CD14-positive monocyte (primary cell): ENCODE results near the gene CACNA2D1. TPM values are rescaled to one million over a fixed set of nuclear protein-coding genes. Genes with fewer than 3 reads are reported as not detected.

Experiments used
- DNase-seq, 3 donors: peaks; one replicate each; pipeline ENCODE4 v3.0.0-alpha.2; 2011 to 2022
- H2AFZ ChIP-seq: 2 replicates; pipeline ENCODE4 v1.6.0; 2012; ENCODE audit warnings: mild to moderate bottlenecking, low read depth, low read length, inconsistent platforms; ENCODE audit not compliant: insufficient read depth, poor library complexity, severe bottlenecking
- H3K27ac ChIP-seq, 2 donors: 1 replicate in 1 of 2; 2 replicates in 1 of 2; pipeline ENCODE4 v1.5.1; 2012 to 2013; ENCODE audit warnings: low read length in 2 of 2, control low read depth in 1 of 2, inconsistent platforms in 1 of 2, low read depth in 1 of 2, mild to moderate bottlenecking in 1 of 2
- H3K27me3 ChIP-seq, 2 donors: one replicate each; pipeline versions ENCODE4 v1.6.0 to v1.6.1; 2011 to 2013; ENCODE audit warnings: low read length in 2 of 2; ENCODE audit not compliant: control insufficient read depth in 2 of 2, insufficient read depth in 2 of 2
- H3K36me3 ChIP-seq, 2 donors: replicated peaks in 1 of 2; 1 replicate in 1 of 2; 2 replicates in 1 of 2; pipeline versions ENCODE4 v1.5.1 to v1.6.1; 2012 to 2013; ENCODE audit warnings: low read length in 2 of 2, control low read depth in 1 of 2, inconsistent platforms in 1 of 2, mild to moderate bottlenecking in 1 of 2; ENCODE audit not compliant: insufficient read depth in 2 of 2, control insufficient read depth in 1 of 2
- H3K4me1 ChIP-seq, 2 donors: 1 replicate in 1 of 2; 2 replicates in 1 of 2; pipeline versions ENCODE4 v1.5.1 to v1.6.1; 2012 to 2013; ENCODE audit warnings: low read length in 2 of 2, control low read depth in 1 of 2, inconsistent platforms in 1 of 2, mild to moderate bottlenecking in 1 of 2, moderate library complexity in 1 of 2; ENCODE audit not compliant: insufficient read depth in 2 of 2, control insufficient read depth in 1 of 2
- H3K4me2 ChIP-seq: replicated peaks from 2 replicates; pipeline ENCODE3; 2012; ENCODE audit warnings: low read length, moderate library complexity, mild to moderate bottlenecking; ENCODE audit not compliant: poor library complexity, severe bottlenecking; ENCODE audit errors: extremely low read depth
- H3K4me3 ChIP-seq, 3 experiments: fragments of 200-600 bp in 1 of 3; sonication (generic) in 1 of 3; replicated peaks in 1 of 3; 1 replicate in 2 of 3; 2 replicates in 1 of 3; pipeline ENCODE4 v1.5.1; 2011 to 2013; ENCODE audit warnings: low read length in 3 of 3, mild to moderate bottlenecking in 3 of 3, control low read depth in 2 of 3, low read depth in 2 of 3, inconsistent platforms in 1 of 3, moderate library complexity in 1 of 3
- H3K79me2 ChIP-seq: 2 replicates; pipeline ENCODE4 v1.6.0; 2012; ENCODE audit warnings: mild to moderate bottlenecking, control low read depth, inconsistent platforms, low read length, moderate library complexity; ENCODE audit not compliant: insufficient read depth
- H3K9ac ChIP-seq: 2 replicates; pipeline ENCODE4 v1.6.0; 2017; ENCODE audit warnings: low read length, mild to moderate bottlenecking; ENCODE audit not compliant: insufficient read depth, poor library complexity, severe bottlenecking
- H3K9me3 ChIP-seq, 2 donors: replicated peaks in 1 of 2; 1 replicate in 1 of 2; 2 replicates in 1 of 2; pipeline versions ENCODE4 v1.5.1 to v1.6.1; 2012 to 2013; ENCODE audit warnings: low read length in 2 of 2, control low read depth in 1 of 2; ENCODE audit not compliant: control insufficient read depth in 1 of 2, insufficient read depth in 1 of 2
- H4K20me1 ChIP-seq: 2 replicates; pipeline ENCODE4 v1.6.0; 2012; ENCODE audit warnings: mild to moderate bottlenecking, low read length, control low read depth, moderate library complexity; ENCODE audit not compliant: insufficient read depth
- H3K27ac Mint-ChIP-seq, 7 donors: one replicate each; pipeline ENCODE4 v1.8.0; 2020; ENCODE audit warnings: mild to moderate bottlenecking in 7 of 7, mixed read lengths in 7 of 7, moderate library complexity in 6 of 7, inconsistent platforms in 2 of 7
- H3K27me3 Mint-ChIP-seq, 3 donors: one replicate each; pipeline ENCODE4 v1.8.0; 2021 to 2022; ENCODE audit warnings: low read depth in 3 of 3, mild to moderate bottlenecking in 3 of 3, mixed read lengths in 3 of 3, moderate library complexity in 3 of 3, inconsistent platforms in 1 of 3
- H3K36me3 Mint-ChIP-seq, 2 donors: one replicate each; pipeline ENCODE4 v1.8.0; 2020; ENCODE audit warnings: mixed read lengths in 2 of 2, inconsistent platforms in 1 of 2, mild to moderate bottlenecking in 1 of 2
- H3K4me1 Mint-ChIP-seq: one replicate; pipeline ENCODE4 v1.8.0; 2020; ENCODE audit warnings: mild to moderate bottlenecking, mixed read lengths
- H3K4me3 Mint-ChIP-seq, 2 donors: one replicate each; pipeline ENCODE4 v1.8.0; 2020; ENCODE audit warnings: mild to moderate bottlenecking in 2 of 2, mixed read lengths in 2 of 2, moderate library complexity in 1 of 2
- H3K9me3 Mint-ChIP-seq, 7 donors: one replicate each; pipeline ENCODE4 v1.8.0; 2020 to 2022; ENCODE audit warnings: mixed read lengths in 7 of 7, mild to moderate bottlenecking in 6 of 7, moderate library complexity in 6 of 7, inconsistent platforms in 2 of 7
- WGBS: methylation state at CpG from one replicate; pipeline ENCODE4 v1.1.5; 2013; ENCODE audit warnings: missing lambda C conversion rate; ENCODE audit not compliant: insufficient coverage; 5-methylcytosine and 5-hydroxymethylcytosine counted together
- intact Hi-C, 2 donors: fragments of 100-400 bp; cut with micrococcal nuclease; formaldehyde crosslinking; loops; one replicate each; pipeline versions ENCODE4 v1.15.0 to v1.15.1; 2023
- polyA plus RNA-seq, 3 donors: library from polyadenylated mRNA; depleted of rRNA in 1 of 3; unstranded in 2 of 3; stranded (reverse) in 1 of 3; fragments of 300-500 nt in 2 of 3; fragments of >200 nt in 1 of 3; fragmentation: Illumina TruSeq in 2 of 3; gene quantifications; 1 replicate in 2 of 3; 2 replicates in 1 of 3; pipeline ENCODE4 v1.2.3, GENCODE V29; 2012 to 2021
- TF ChIP-seq, protein P1 (sequence below): fragments of 200-600 bp; IDR thresholded peaks from one replicate; pipeline ENCODE4 v1.8.0; 2022; ENCODE audit warnings: antibody characterized with exemption, mild to moderate bottlenecking

Gene CACNA2D1
- polyA plus RNA-seq, 3 donors: 0.02 TPM; not detected in 2

- H3K4me3 Mint-ChIP-seq: no peak overlapping the region
- H3K36me3 ChIP-seq: no peaks in the 10 kb centered on the region
- 100% methylated on average over 1 of the region's 2 CpGs for WGBS
- no peak overlapping the region for H3K9ac ChIP-seq
- H3K9me3 Mint-ChIP-seq: peaks cover 0 to 2% (median 0%) of the 10 kb centered on the region in 7 donors
- TF ChIP-seq, protein P1, sequence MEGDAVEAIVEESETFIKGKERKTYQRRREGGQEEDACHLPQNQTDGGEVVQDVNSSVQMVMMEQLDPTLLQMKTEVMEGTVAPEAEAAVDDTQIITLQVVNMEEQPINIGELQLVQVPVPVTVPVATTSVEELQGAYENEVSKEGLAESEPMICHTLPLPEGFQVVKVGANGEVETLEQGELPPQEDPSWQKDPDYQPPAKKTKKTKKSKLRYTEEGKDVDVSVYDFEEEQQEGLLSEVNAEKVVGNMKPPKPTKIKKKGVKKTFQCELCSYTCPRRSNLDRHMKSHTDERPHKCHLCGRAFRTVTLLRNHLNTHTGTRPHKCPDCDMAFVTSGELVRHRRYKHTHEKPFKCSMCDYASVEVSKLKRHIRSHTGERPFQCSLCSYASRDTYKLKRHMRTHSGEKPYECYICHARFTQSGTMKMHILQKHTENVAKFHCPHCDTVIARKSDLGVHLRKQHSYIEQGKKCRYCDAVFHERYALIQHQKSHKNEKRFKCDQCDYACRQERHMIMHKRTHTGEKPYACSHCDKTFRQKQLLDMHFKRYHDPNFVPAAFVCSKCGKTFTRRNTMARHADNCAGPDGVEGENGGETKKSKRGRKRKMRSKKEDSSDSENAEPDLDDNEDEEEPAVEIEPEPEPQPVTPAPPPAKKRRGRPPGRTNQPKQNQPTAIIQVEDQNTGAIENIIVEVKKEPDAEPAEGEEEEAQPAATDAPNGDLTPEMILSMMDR: no peak
- no peak overlapping the region for H3K4me3 ChIP-seq
- H3K79me2 ChIP-seq: no peaks in the 10 kb centered on the region
- no peaks in the 10 kb centered on the region for H3K4me1 ChIP-seq
- intact Hi-C loops: no loop called here
- no peak overlapping the region for H2AFZ ChIP-seq
- H3K27ac Mint-ChIP-seq: no peak overlapping the region
- no peaks in the 10 kb centered on the region for H3K36me3 Mint-ChIP-seq
- H4K20me1 ChIP-seq: no peaks in the 10 kb centered on the region
- no peak overlapping the region for H3K4me2 ChIP-seq
- H3K27me3 Mint-ChIP-seq: no peaks in the 10 kb centered on the region
- H3K9me3 ChIP-seq: no peaks in the 10 kb centered on the region
- H3K27me3 ChIP-seq: no peaks in the 10 kb centered on the region
- peaks cover 3% of the 10 kb centered on the region for H3K4me1 Mint-ChIP-seq
- H3K27ac ChIP-seq: no peak overlapping the region
- DNase-seq: no peak
Observed at GRCh38 chr7:81973117-81973516, 470.5 kb downstream of the CACNA2D1 start.

DNA sequence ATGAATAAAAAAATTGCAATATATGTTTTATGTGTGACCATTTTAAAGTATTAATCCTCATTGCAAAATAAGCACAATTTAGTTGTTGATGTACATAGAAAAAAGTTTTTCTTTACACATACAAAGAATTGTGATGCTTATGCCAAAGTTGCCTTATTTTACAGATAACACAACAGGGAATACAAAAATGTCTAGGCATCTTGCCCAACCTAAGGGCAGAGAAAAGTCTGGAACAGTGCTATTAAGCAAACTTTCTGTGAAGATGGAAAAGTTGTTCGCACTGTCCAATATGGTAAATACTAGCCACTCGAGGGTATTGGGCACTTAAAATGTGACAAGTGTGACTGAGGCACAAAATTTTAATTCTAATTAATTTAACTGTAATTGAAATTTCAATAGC, 483.6 kb downstream of the CACNA2D1 start:
- intact Hi-C loops: loop anchor here in 1 of 2 donors (10.0 kb wide), 1 partner anchor 455 kb away; no protein-coding TSS in a partner anchor
- Mint-ChIP-seq H3K4me3 (no peak overlapping the region), H3K4me1 (peaks cover 11% of the 10 kb centered on the region)

More for the DNA sequence above, 483.6 kb downstream of the CACNA2D1 start:
- no peaks in the 10 kb centered on the region for H3K27me3 ChIP-seq
- H3K4me1 ChIP-seq: no peaks in the 10 kb centered on the region
- H3K4me2 ChIP-seq: no peak overlapping the region
- H3K36me3 ChIP-seq: no peaks in the 10 kb centered on the region
- no peaks in the 10 kb centered on the region for H3K79me2 ChIP-seq
- no peak overlapping the region for H3K9ac ChIP-seq
- H3K9me3 ChIP-seq: no peaks in the 10 kb centered on the region
- Mint-ChIP-seq H3K27me3 (no peaks in the 10 kb centered on the region), H3K27ac (no peak overlapping the region), H3K9me3 (no peaks in the 10 kb centered on the region), H3K36me3 (no peaks in the 10 kb centered on the region)
- no peak overlapping the region for H3K4me3 ChIP-seq
- TF ChIP-seq, protein P1: no peak
- DNase-seq: no peak
- no peak overlapping the region for H2AFZ ChIP-seq
- no peak overlapping the region for H3K27ac ChIP-seq
- no peaks in the 10 kb centered on the region for H4K20me1 ChIP-seq
- no CpG with 5 or more reads among the region's 2 CpGs for WGBS
